Osteocyte (in vitro differentiated cells): ENCODE measurements around the gene CDK10. TPM values are rescaled to one million over a fixed set of nuclear protein-coding genes. Genes with fewer than 3 reads are reported as not detected.

Experiments
- DNase-seq: peaks from one replicate; pipeline ENCODE4 v3.0.0; 2021; ENCODE audit warnings: mixed read lengths; ENCODE audit not compliant: unreplicated experiment; ENCODE audit errors: extremely low spot score
- H3K27ac Mint-ChIP-seq: one replicate; pipeline ENCODE4 v1.8.0; 2021; ENCODE audit warnings: mild to moderate bottlenecking, mixed read lengths; ENCODE audit not compliant: unreplicated experiment
- H3K27me3 Mint-ChIP-seq: one replicate; pipeline ENCODE4 v1.8.0; 2021; ENCODE audit warnings: mixed read lengths; ENCODE audit not compliant: unreplicated experiment
- H3K36me3 Mint-ChIP-seq: one replicate; pipeline ENCODE4 v1.8.0; 2021; ENCODE audit warnings: mixed read lengths; ENCODE audit not compliant: unreplicated experiment
- H3K4me1 Mint-ChIP-seq: one replicate; pipeline ENCODE4 v1.8.0; 2021; ENCODE audit warnings: mixed read lengths; ENCODE audit not compliant: unreplicated experiment
- H3K4me3 Mint-ChIP-seq: one replicate; pipeline ENCODE4 v1.8.0; 2021; ENCODE audit warnings: mild to moderate bottlenecking, moderate library complexity, mixed read lengths; ENCODE audit not compliant: unreplicated experiment
- H3K9me3 Mint-ChIP-seq: one replicate; pipeline ENCODE4 v1.8.0; 2021; ENCODE audit warnings: mixed read lengths; ENCODE audit not compliant: unreplicated experiment
- CTCF ChIP-seq: fragments of 200-600 bp; sonication (generic); IDR thresholded peaks from 2 replicates; pipeline ENCODE4 v1.5.0; 2021; ENCODE audit warnings: antibody characterized with exemption, mild to moderate bottlenecking, moderate library complexity
- total RNA-seq: library from RNA; stranded (reverse); gene quantifications from 2 replicates; pipeline ENCODE4 v1.2.1, GENCODE V29; 2021

The CDK10 gene
- total RNA-seq, 1 donor from 2014 or later, result 91.5 TPM

DNA sequence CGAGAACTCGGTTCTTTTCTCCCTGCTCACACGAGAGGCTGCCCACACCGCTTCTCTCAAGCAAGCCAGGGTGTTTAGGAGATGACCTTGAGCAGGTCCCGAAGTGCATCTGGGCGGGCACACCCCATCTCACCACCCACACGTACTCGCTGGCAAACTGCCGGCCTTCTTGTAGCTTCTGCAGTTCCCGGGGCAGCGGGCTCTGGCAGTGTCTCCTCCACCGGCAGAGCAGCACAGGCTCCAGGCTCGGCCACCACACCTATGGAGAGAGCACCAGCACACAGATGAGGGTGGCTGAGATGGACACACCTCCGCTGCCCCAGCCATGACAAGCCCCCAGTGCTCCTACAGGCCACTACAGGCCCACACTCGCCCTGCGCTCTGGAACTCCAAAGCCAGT lies 58.3 kb downstream of the CDK10 start:
- Mint-ChIP-seq H3K4me3 (no peak overlapping the region), H3K27me3 (no peaks in the 10 kb centered on the region), H3K36me3 (peaks cover 2% of the 10 kb centered on the region), H3K27ac (no peak overlapping the region), H3K4me1 (peaks cover 2% of the 10 kb centered on the region), H3K9me3 (no peaks in the 10 kb centered on the region)
- no peak for TF ChIP-seq CTCF
- DNase-seq, result no peak

Other genes with a start within 250 kb of the CDK10 start
- gene ANKRD11, start 196.1 kb upstream of the CDK10 start, total RNA-seq, result 188 and 209 TPM in 2 replicates
- gene SPG7, start 178.3 kb upstream of the CDK10 start, total RNA-seq, result 113 and 125 TPM in 2 replicates
- 1,759 and 1,785 TPM in 2 replicates for gene RPL13, start 126.0 kb upstream of the CDK10 start, total RNA-seq
- gene CPNE7, start 110.9 kb upstream of the CDK10 start, total RNA-seq, result 19.7 and 23.6 TPM in 2 replicates
- not detected in 2 replicates for gene DPEP1, start 73.0 kb upstream of the CDK10 start, total RNA-seq
- gene CHMP1A, start 29.0 kb upstream of the CDK10 start, total RNA-seq, result 92.5 and 94.1 TPM in 2 replicates
- gene SPATA33, start 28.9 kb upstream of the CDK10 start, total RNA-seq, result 15.8 and 18.3 TPM in 2 replicates
- 9.5 and 12.3 TPM in 2 replicates for gene SPATA2L, start 15.0 kb downstream of the CDK10 start, total RNA-seq
- 22.0 TPM in 2 replicates for gene VPS9D1, start 34.2 kb downstream of the CDK10 start, total RNA-seq
- gene ZNF276, start 34.8 kb downstream of the CDK10 start, total RNA-seq, result 21.3 and 23.0 TPM in 2 replicates
- 14.6 and 14.7 TPM in 2 replicates for gene FANCA, start 130.0 kb downstream of the CDK10 start, total RNA-seq
- gene SPIRE2, start 141.8 kb downstream of the CDK10 start, total RNA-seq, result 4.1 and 4.6 TPM in 2 replicates
- gene TCF25, start 186.9 kb downstream of the CDK10 start, total RNA-seq, result 251 and 267 TPM in 2 replicates
- 6.5 and 6.9 TPM in 2 replicates for gene MC1R, start 232.2 kb downstream of the CDK10 start, total RNA-seq
- 84.9 and 95.8 TPM in 2 replicates for gene TUBB3, start 236.7 kb downstream of the CDK10 start, total RNA-seq